Gastroesophageal sphincter (tissue), 4 donors: ENCODE measurements around the gene BAG3. TPM values are rescaled to one million over a fixed set of nuclear protein-coding genes. Genes with fewer than 3 reads are reported as not detected.

Experiments
- ATAC-seq: fragments of 150-250 bp; one replicate; pipeline ENCODE4 v1.9.1; 2016; ENCODE audit warnings: mild to moderate bottlenecking, moderate library complexity
- H3K27ac ChIP-seq, 4 donors: fragments of 200-600 bp; sonication (generic) in 3 of 4; 1 replicate in 3 of 4; 2 replicates in 1 of 4; pipeline ENCODE4 v1.5.1; 2016 to 2019
- H3K27me3 ChIP-seq: fragments of 200-600 bp; sonication (generic); one replicate; pipeline ENCODE4 v1.5.1; 2019
- H3K36me3 ChIP-seq, 2 donors: fragments of 200-600 bp; sonication (generic); one replicate each; pipeline ENCODE4 v1.5.1; 2019; ENCODE audit warnings: control low read depth in 1 of 2
- H3K4me1 ChIP-seq, 3 donors: fragments of 200-600 bp; sonication (generic); 1 replicate in 2 of 3; 2 replicates in 1 of 3; pipeline ENCODE4 v1.5.1; 2016 to 2019; ENCODE audit warnings: control low read depth in 2 of 3
- H3K4me3 ChIP-seq, 2 donors: fragments of 200-600 bp; sonication (generic); one replicate each; pipeline ENCODE4 v1.5.1; 2019; ENCODE audit warnings: mild to moderate bottlenecking in 1 of 2, moderate library complexity in 1 of 2
- H3K9me3 ChIP-seq, 3 donors: fragments of 200-600 bp; sonication (generic); one replicate each; pipeline ENCODE4 v1.5.1; 2017 to 2019; ENCODE audit warnings: control low read depth in 2 of 3
- CTCF ChIP-seq, 4 experiments: fragments of 200-600 bp in 2 of 4; fragments of 450-650 bp in 2 of 4; sonication (generic) in 1 of 4; IDR thresholded peaks; one replicate each; pipeline ENCODE4 v1.5.1; 2017 to 2019; ENCODE audit warnings: antibody characterized with exemption in 4 of 4, mild to moderate bottlenecking in 2 of 4, moderate library complexity in 2 of 4
- EP300 ChIP-seq: sonication (generic); formaldehyde crosslinking; IDR thresholded peaks from one replicate; pipeline ENCODE4 v1.6.1; 2017; ENCODE audit warnings: antibody characterized with exemption, mild to moderate bottlenecking
- POLR2A ChIP-seq, 2 donors: fragments of 450-650 bp; IDR thresholded peaks; one replicate each; pipeline ENCODE4 v1.6.1; 2017; ENCODE audit warnings: antibody characterized with exemption in 2 of 2, mild to moderate bottlenecking in 2 of 2, moderate library complexity in 1 of 2
- POLR2AphosphoS5 ChIP-seq: sonication (generic); formaldehyde crosslinking; IDR thresholded peaks from one replicate; pipeline ENCODE4 v1.6.1; 2017; ENCODE audit warnings: antibody characterized with exemption
- WGBS, 2 donors: methylation state at CpG; one replicate each; pipeline ENCODE4 v1.1.5; 2018; ENCODE audit warnings: low coverage in 1 of 2; 5-methylcytosine and 5-hydroxymethylcytosine counted together
- total RNA-seq, 4 donors: library from RNA; depleted of rRNA; stranded (reverse); fragments of >200 nt; gene quantifications; one replicate each; pipeline ENCODE4 v1.1.0, GENCODE V29; 2016

Gene BAG3
- total RNA-seq, 4 donors from 2014 or later: 31.2 to 80.4 (median 61.4) TPM

GRCh38 chr10:119651514-119652360 is 557 bp downstream of the BAG3 start:
- ATAC-seq: peak; percentile 15
- H3K4me3 ChIP-seq: peak overlapping the region; percentile 76 to 96
- H3K27me3 ChIP-seq: no peaks in the 10 kb centered on the region
- H3K27ac ChIP-seq: peak overlapping the region; percentile 93 to 99 (median 98)
- TF ChIP-seq CTCF (IDR thresholded peaks at IDR 0.05) (no peak), POLR2A (IDR thresholded peaks at IDR 0.05) (peak; percentile 2 to 92)
- H3K9me3 ChIP-seq: no peaks in the 10 kb centered on the region
- WGBS, 2 donors: no CpG with 5 or more reads among the region's 107 CpGs
- peaks cover 0 to 49% (median 31%) of the 10 kb centered on the region in 3 donors for H3K4me1 ChIP-seq
- H3K36me3 ChIP-seq: no peaks in the 10 kb centered on the region

- Histone ChIP-seq H3K9me3 (no peaks in the 10 kb centered on the region), H3K27me3 (no peaks in the 10 kb centered on the region), H3K4me3 (peak overlapping the region; percentile 76 to 96), H3K4me1 (peaks cover 6 to 55% (median 37%) of the 10 kb centered on the region in 3 donors), H3K36me3 (no peaks in the 10 kb centered on the region), H3K27ac (peak overlapping the region; percentile 93 to 99 (median 98))
- 0 to 6% methylated on average over 3 of the region's 3 CpGs for WGBS, 2 donors
- no peak for ATAC-seq
- TF ChIP-seq EP300 (no peak), POLR2AphosphoS5 (peak; percentile 79), POLR2A (IDR thresholded peaks at IDR 0.05) (no peak), CTCF (IDR thresholded peaks at IDR 0.05) (peak in 2 of 4 experiments; percentile 26 to 33)
Measured at GRCh38 chr10:119652361-119652730, 1.2 kb downstream of the BAG3 start.

DNA sequence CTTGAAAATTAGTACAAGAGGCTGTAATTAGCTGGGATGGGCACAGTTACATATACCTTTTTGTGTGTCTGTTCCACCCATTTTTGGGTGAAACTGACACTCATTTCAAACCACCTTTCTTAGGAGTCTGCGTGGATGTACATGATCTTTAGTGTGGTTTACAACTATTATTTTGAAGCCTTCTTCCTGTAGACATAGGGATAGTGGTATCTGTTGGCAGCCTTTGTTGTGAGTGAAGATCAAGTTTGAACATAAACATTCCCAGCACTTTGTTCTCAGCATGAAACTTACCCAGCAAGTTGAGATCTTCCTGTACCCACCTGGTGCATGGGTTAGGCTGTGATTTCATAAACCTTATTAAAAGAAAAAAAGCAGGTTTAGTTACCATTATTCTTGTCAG is 2.0 kb downstream of the BAG3 start:
- no peaks in the 10 kb centered on the region for H3K9me3 ChIP-seq
- peaks cover 6 to 64% (median 42%) of the 10 kb centered on the region in 3 donors for H3K4me1 ChIP-seq
- no peak for TF ChIP-seq CTCF (IDR thresholded peaks at IDR 0.05)
- TF ChIP-seq EP300: no peak
- TF ChIP-seq POLR2AphosphoS5: no peak
- TF ChIP-seq POLR2A (IDR thresholded peaks at IDR 0.05): no peak
- H3K36me3 ChIP-seq: no peaks in the 10 kb centered on the region
- ATAC-seq: no peak
- WGBS, 2 donors: 70 to 77% methylated on average over 1 of the region's 1 CpG
- H3K4me3 ChIP-seq: peak overlapping the region; percentile 76 to 96
- H3K27me3 ChIP-seq: no peaks in the 10 kb centered on the region
- H3K27ac ChIP-seq: peak overlapping the region; percentile 93 to 99 (median 98)

GRCh38 chr10:119653916-119654315 is 2.7 kb downstream of the BAG3 start:
- no peaks in the 10 kb centered on the region for H3K9me3 ChIP-seq
- peak overlapping the region in 1 of 2 donors; percentile 96 for H3K4me3 ChIP-seq
- H3K27ac ChIP-seq: peak overlapping the region; percentile 17 to 99 (median 98)
- H3K36me3 ChIP-seq: no peaks in the 10 kb centered on the region
- no peaks in the 10 kb centered on the region for H3K27me3 ChIP-seq
- peaks cover 6 to 71% (median 47%) of the 10 kb centered on the region in 3 donors for H3K4me1 ChIP-seq
- no peak for ATAC-seq
- TF ChIP-seq POLR2A (IDR thresholded peaks at IDR 0.05): no peak
- no peak for TF ChIP-seq EP300
- TF ChIP-seq CTCF (IDR thresholded peaks at IDR 0.05): no peak
- TF ChIP-seq POLR2AphosphoS5: no peak
- 51 to 54% methylated on average over 2 of the region's 2 CpGs for WGBS, 2 donors

GRCh38 chr10:119654540-119654939 is 3.4 kb downstream of the BAG3 start:
- no peak for ATAC-seq
- H3K4me1 ChIP-seq: peaks cover 6 to 77% (median 53%) of the 10 kb centered on the region in 3 donors
- H3K27ac ChIP-seq: peak overlapping the region; percentile 44 to 99 (median 98)
- no peaks in the 10 kb centered on the region for H3K27me3 ChIP-seq
- 44 to 50% methylated on average over 3 to 4 of the region's 6 CpGs for WGBS, 2 donors
- H3K4me3 ChIP-seq: peak overlapping the region in 1 of 2 donors; percentile 29
- H3K36me3 ChIP-seq: no peaks in the 10 kb centered on the region
- TF ChIP-seq POLR2AphosphoS5 (peak; percentile 89), CTCF (IDR thresholded peaks at IDR 0.05) (no peak)
- no peaks in the 10 kb centered on the region for H3K9me3 ChIP-seq
